PFSK-1 (cell line): ENCODE data around the gene RETSAT.

Source experiments
- POLR2AphosphoS5 ChIP-seq: IDR thresholded peaks from 2 replicates; pipeline ENCODE4 v1.6.1; 2012; ENCODE audit warnings: low read depth, mild to moderate bottlenecking, control low read depth, low read length, moderate library complexity
- TF ChIP-seq, protein P1 (sequence below), 2 experiments: IDR thresholded peaks; 2 replicates each; pipeline versions ENCODE4 v1.6.1 to v1.8.0; 2011 to 2012; ENCODE audit warnings: low read depth in 2 of 2, low read length in 2 of 2, control low read depth in 1 of 2, inconsistent platforms in 1 of 2, mild to moderate bottlenecking in 1 of 2, moderate library complexity in 1 of 2; ENCODE audit not compliant: insufficient read depth in 1 of 2

DNA sequence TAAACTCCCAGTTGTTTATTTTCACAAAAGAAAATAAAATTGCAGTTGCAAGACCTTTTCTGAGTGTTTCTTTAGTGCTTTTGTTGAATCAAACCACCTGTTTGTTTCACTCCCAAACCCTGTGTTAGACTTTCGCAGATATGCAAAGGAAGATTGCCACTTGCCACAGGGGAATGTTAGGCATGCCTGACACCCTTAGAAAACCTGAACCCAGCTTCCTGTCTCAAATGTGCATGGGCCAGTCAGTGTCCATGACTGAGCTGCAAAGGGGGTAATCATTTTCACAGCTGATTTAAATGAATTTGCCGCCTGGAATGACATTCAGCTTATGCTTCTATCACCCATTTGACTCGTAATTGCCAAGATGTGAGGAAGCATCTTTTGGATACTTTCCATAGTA, 44.0 kb downstream of the RETSAT start:
- TF ChIP-seq, protein P1, sequence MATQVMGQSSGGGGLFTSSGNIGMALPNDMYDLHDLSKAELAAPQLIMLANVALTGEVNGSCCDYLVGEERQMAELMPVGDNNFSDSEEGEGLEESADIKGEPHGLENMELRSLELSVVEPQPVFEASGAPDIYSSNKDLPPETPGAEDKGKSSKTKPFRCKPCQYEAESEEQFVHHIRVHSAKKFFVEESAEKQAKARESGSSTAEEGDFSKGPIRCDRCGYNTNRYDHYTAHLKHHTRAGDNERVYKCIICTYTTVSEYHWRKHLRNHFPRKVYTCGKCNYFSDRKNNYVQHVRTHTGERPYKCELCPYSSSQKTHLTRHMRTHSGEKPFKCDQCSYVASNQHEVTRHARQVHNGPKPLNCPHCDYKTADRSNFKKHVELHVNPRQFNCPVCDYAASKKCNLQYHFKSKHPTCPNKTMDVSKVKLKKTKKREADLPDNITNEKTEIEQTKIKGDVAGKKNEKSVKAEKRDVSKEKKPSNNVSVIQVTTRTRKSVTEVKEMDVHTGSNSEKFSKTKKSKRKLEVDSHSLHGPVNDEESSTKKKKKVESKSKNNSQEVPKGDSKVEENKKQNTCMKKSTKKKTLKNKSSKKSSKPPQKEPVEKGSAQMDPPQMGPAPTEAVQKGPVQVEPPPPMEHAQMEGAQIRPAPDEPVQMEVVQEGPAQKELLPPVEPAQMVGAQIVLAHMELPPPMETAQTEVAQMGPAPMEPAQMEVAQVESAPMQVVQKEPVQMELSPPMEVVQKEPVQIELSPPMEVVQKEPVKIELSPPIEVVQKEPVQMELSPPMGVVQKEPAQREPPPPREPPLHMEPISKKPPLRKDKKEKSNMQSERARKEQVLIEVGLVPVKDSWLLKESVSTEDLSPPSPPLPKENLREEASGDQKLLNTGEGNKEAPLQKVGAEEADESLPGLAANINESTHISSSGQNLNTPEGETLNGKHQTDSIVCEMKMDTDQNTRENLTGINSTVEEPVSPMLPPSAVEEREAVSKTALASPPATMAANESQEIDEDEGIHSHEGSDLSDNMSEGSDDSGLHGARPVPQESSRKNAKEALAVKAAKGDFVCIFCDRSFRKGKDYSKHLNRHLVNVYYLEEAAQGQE (IDR thresholded peaks at IDR 0.05; ENCODE audit: insufficient read depth in 1 of 2, low read depth in 2 of 2, low read length in 2 of 2), result no peak
- no peak for TF ChIP-seq POLR2AphosphoS5
